GM12878 (cell line): ENCODE measurements around the gene C4orf51.

Experiments
- ESRRA ChIP-seq: IDR thresholded peaks from 2 replicates; pipeline ENCODE4 v1.6.1; 2012; ENCODE audit warnings: mild to moderate bottlenecking, low read length, improper control_type of control experiment
- IKZF2 ChIP-seq, 2 experiments: fragments of 450-650 bp; IDR thresholded peaks; 2 replicates each; pipeline ENCODE4 v1.6.1; 2017; ENCODE audit warnings: mild to moderate bottlenecking in 2 of 2, moderate library complexity in 2 of 2
- IRF4 ChIP-seq: IDR thresholded peaks from 2 replicates; pipeline ENCODE4 v1.6.1; 2011; ENCODE audit warnings: low read depth, low read length
- NR2C2 ChIP-seq: IDR thresholded peaks from 2 replicates; pipeline ENCODE4 v1.6.1; 2011; ENCODE audit warnings: borderline replicate concordance, low read depth; ENCODE audit not compliant: control insufficient read depth, insufficient read length
- RFX5 ChIP-seq: IDR thresholded peaks from 2 replicates; pipeline ENCODE4 v1.6.1; 2011; ENCODE audit warnings: low read depth, low read length, improper control_type of control experiment
- SIN3A ChIP-seq: IDR thresholded peaks from 2 replicates; pipeline ENCODE4 v1.6.1; 2012; ENCODE audit warnings: low read depth, low read length, improper control_type of control experiment
- SUPT20H ChIP-seq: IDR thresholded peaks from 2 replicates; pipeline ENCODE4 v1.6.1; 2011; ENCODE audit warnings: low read depth, mild to moderate bottlenecking, low read length, moderate library complexity, borderline replicate concordance; ENCODE audit not compliant: control insufficient read depth
- TCF12 ChIP-seq: IDR thresholded peaks from 2 replicates; pipeline ENCODE4 v1.6.1; 2011; ENCODE audit warnings: low read depth, mild to moderate bottlenecking, low read length
- ZNF24 ChIP-seq: fragments of 450-650 bp; IDR thresholded peaks from 2 replicates; pipeline ENCODE4 v1.6.1; 2017; ENCODE audit warnings: antibody characterized with exemption, mild to moderate bottlenecking
- ZZZ3 ChIP-seq: IDR thresholded peaks from 2 replicates; pipeline ENCODE4 v1.6.1; 2011; ENCODE audit warnings: low read depth; ENCODE audit not compliant: control insufficient read depth, insufficient read length
- TF ChIP-seq, protein P1 (sequence below), 3 experiments: IDR thresholded peaks in 2 of 3; conservative IDR thresholded peaks in 1 of 3; 2 replicates each; pipeline ENCODE4 v1.5.1; 2011; ENCODE audit warnings: low read depth in 3 of 3, low read length in 3 of 3, mild to moderate bottlenecking in 3 of 3, control low read depth in 2 of 3, moderate library complexity in 2 of 3, inconsistent platforms in 1 of 3, mixed read lengths in 1 of 3; ENCODE audit not compliant: control insufficient read depth in 2 of 3, insufficient read depth in 1 of 3; ENCODE audit errors: extremely low read depth in 1 of 3
- TF ChIP-seq, protein P2 (sequence below): IDR thresholded peaks from 2 replicates; pipeline ENCODE4 v1.6.1; 2012; ENCODE audit warnings: mild to moderate bottlenecking, low read depth, low read length
- TF ChIP-seq, protein P3 (sequence below): IDR thresholded peaks from 2 replicates; pipeline ENCODE4 v1.6.1; 2011; ENCODE audit warnings: borderline replicate concordance, low read depth, mild to moderate bottlenecking, moderate library complexity, mixed read lengths, low read length; ENCODE audit not compliant: insufficient read depth; ENCODE audit errors: extremely low read length
- TF ChIP-seq, protein P4 (sequence below): IDR thresholded peaks from 2 replicates; pipeline ENCODE4 v1.6.1; 2012; ENCODE audit warnings: low read depth, low read length, improper control_type of control experiment

DNA sequence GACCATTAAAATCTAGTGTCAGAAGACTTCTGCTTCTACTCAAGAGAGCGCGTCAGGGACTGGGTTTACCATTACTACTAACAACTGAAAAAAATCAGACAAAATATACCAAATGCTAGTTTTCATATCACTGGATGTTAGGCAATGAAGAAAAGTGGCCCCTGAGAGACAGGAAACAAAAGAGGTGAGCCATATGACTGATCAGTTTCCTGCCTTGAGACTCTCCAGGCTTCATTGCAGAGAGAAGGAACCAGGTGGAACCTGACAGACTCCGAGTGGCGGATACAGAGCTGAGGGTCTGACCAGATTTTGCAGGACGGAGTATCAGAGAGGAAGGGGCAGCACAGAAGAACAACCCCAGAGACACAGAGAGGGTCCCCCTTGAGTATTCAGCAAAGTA is 86.3 kb downstream of the C4orf51 start:
- TF ChIP-seq, protein P1, sequence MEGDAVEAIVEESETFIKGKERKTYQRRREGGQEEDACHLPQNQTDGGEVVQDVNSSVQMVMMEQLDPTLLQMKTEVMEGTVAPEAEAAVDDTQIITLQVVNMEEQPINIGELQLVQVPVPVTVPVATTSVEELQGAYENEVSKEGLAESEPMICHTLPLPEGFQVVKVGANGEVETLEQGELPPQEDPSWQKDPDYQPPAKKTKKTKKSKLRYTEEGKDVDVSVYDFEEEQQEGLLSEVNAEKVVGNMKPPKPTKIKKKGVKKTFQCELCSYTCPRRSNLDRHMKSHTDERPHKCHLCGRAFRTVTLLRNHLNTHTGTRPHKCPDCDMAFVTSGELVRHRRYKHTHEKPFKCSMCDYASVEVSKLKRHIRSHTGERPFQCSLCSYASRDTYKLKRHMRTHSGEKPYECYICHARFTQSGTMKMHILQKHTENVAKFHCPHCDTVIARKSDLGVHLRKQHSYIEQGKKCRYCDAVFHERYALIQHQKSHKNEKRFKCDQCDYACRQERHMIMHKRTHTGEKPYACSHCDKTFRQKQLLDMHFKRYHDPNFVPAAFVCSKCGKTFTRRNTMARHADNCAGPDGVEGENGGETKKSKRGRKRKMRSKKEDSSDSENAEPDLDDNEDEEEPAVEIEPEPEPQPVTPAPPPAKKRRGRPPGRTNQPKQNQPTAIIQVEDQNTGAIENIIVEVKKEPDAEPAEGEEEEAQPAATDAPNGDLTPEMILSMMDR (IDR thresholded peaks at IDR 0.05 in 2 of 3, conservative IDR thresholded peaks at IDR 0.05 in 1 of 3; ENCODE audit: control insufficient read depth in 2 of 3, extremely low read depth in 1 of 3, insufficient read depth in 1 of 3, low read depth in 3 of 3, low read length in 3 of 3) = no peak
- TF ChIP-seq IRF4 (no peak), RFX5 (no peak), SIN3A (no peak), NR2C2 (no peak), IKZF2 (IDR thresholded peaks at IDR 0.05) (no peak), SUPT20H (no peak), ZNF24 (no peak), ZZZ3 (no peak), ESRRA (no peak), TCF12 (no peak)
- TF ChIP-seq, protein P2, sequence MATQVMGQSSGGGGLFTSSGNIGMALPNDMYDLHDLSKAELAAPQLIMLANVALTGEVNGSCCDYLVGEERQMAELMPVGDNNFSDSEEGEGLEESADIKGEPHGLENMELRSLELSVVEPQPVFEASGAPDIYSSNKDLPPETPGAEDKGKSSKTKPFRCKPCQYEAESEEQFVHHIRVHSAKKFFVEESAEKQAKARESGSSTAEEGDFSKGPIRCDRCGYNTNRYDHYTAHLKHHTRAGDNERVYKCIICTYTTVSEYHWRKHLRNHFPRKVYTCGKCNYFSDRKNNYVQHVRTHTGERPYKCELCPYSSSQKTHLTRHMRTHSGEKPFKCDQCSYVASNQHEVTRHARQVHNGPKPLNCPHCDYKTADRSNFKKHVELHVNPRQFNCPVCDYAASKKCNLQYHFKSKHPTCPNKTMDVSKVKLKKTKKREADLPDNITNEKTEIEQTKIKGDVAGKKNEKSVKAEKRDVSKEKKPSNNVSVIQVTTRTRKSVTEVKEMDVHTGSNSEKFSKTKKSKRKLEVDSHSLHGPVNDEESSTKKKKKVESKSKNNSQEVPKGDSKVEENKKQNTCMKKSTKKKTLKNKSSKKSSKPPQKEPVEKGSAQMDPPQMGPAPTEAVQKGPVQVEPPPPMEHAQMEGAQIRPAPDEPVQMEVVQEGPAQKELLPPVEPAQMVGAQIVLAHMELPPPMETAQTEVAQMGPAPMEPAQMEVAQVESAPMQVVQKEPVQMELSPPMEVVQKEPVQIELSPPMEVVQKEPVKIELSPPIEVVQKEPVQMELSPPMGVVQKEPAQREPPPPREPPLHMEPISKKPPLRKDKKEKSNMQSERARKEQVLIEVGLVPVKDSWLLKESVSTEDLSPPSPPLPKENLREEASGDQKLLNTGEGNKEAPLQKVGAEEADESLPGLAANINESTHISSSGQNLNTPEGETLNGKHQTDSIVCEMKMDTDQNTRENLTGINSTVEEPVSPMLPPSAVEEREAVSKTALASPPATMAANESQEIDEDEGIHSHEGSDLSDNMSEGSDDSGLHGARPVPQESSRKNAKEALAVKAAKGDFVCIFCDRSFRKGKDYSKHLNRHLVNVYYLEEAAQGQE = no peak
- TF ChIP-seq, protein P3, sequence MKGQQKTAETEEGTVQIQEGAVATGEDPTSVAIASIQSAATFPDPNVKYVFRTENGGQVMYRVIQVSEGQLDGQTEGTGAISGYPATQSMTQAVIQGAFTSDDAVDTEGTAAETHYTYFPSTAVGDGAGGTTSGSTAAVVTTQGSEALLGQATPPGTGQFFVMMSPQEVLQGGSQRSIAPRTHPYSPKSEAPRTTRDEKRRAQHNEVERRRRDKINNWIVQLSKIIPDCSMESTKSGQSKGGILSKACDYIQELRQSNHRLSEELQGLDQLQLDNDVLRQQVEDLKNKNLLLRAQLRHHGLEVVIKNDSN = no peak
- TF ChIP-seq, protein P4, sequence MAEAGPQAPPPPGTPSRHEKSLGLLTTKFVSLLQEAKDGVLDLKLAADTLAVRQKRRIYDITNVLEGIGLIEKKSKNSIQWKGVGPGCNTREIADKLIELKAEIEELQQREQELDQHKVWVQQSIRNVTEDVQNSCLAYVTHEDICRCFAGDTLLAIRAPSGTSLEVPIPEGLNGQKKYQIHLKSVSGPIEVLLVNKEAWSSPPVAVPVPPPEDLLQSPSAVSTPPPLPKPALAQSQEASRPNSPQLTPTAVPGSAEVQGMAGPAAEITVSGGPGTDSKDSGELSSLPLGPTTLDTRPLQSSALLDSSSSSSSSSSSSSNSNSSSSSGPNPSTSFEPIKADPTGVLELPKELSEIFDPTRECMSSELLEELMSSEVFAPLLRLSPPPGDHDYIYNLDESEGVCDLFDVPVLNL = no peak
